GM12878 (cell line): ENCODE data around the gene BACE2. TPM values are rescaled to one million over a fixed set of nuclear protein-coding genes. Genes with fewer than 3 reads are reported as not detected.

ENCODE experiments used
- ATAC-seq: fragments of 200-7000 bp; cut with Tn5 transposase; 3 replicates; pipeline ENCODE4 v1.9.1; 2020; ENCODE audit warnings: mild to moderate bottlenecking, moderate library complexity
- BruUV-seq: library from RNA; stranded (reverse); fragments of 400-500 nt; replicated peaks from 2 replicates; lab custom pipeline; 2021; lab: Mats Ljungman, UMichigan
- CTCF ChIA-PET: fragments of 300-600 bp; sonication (Branson Sonifier 250); formaldehyde crosslinking; extraction: SDS; loops from one replicate; lab custom pipeline; 2021; ENCODE audit warnings: inconsistent platforms; lab: Yijun Ruan, JAX
- POLR2A ChIA-PET: fragments of 350-600 bp; formaldehyde crosslinking; extraction: SDS; loops from one replicate; lab custom pipeline; 2021; ENCODE audit warnings: inconsistent platforms; lab: Charles Lee
- RAD21 ChIA-PET: fragments of 300-600 bp; sonication (Branson Sonifier 250); formaldehyde crosslinking; loops from one replicate; lab custom pipeline; 2023; ENCODE audit warnings: antibody characterized with exemption; ENCODE audit not compliant: unreplicated experiment; lab: Charles Lee
- SMC1A ChIA-PET: fragments of 300-600 bp; sonication (Branson Sonifier 250); formaldehyde crosslinking; loops from one replicate; lab custom pipeline; 2023; ENCODE audit not compliant: unreplicated experiment, uncharacterized antibody; lab: Charles Lee
- DNase-seq: peaks from one replicate; pipeline ENCODE4 v3.0.0-alpha.2; 2011; ENCODE audit warnings: low read depth, low spot score
- FAIRE-seq: peaks from 3 replicates; lab custom pipeline; 2011; peaks lifted over from hg19 to GRCh38; lab: Jason Lieb, UNC
- H2AFZ ChIP-seq: 2 replicates; pipeline ENCODE4 v1.6.0; 2011; ENCODE audit warnings: low read depth, low read length, control low read depth; ENCODE audit not compliant: control insufficient read depth
- H3K27ac ChIP-seq: 2 replicates; pipeline ENCODE4 v1.5.1; 2011; ENCODE audit warnings: control low read depth; ENCODE audit not compliant: control insufficient read depth, insufficient read depth
- H3K27me3 ChIP-seq, 2 experiments: replicated peaks in 1 of 2; 2 replicates each; pipeline versions ENCODE4 v1.6.0 to v1.6.1; 2011; ENCODE audit warnings: low read length in 1 of 2; ENCODE audit not compliant: control insufficient read depth in 2 of 2, insufficient read depth in 2 of 2
- H3K36me3 ChIP-seq, 2 experiments: 2 replicates each; pipeline ENCODE4 v1.5.1; 2011; ENCODE audit warnings: low read length in 1 of 2; ENCODE audit not compliant: control insufficient read depth in 2 of 2, insufficient read depth in 2 of 2
- H3K4me1 ChIP-seq: 2 replicates; pipeline ENCODE4 v1.6.1; 2011; ENCODE audit warnings: mild to moderate bottlenecking, low read length, moderate library complexity, mixed read lengths; ENCODE audit not compliant: control insufficient read depth, insufficient read depth
- H3K4me2 ChIP-seq: 2 replicates; pipeline ENCODE4 v1.6.0; 2011; ENCODE audit warnings: control low read depth; ENCODE audit not compliant: control insufficient read depth, insufficient read depth
- H3K4me3 ChIP-seq: fragments of 200-600 bp; sonication (generic); 2 replicates; pipeline ENCODE4 v1.5.1; 2016
- H3K79me2 ChIP-seq: 2 replicates; pipeline ENCODE4 v1.6.0; 2011; ENCODE audit warnings: low read length; ENCODE audit not compliant: control insufficient read depth, insufficient read depth
- H3K9ac ChIP-seq: 2 replicates; pipeline ENCODE4 v1.8.0; 2011; ENCODE audit warnings: low read length, control low read depth, mixed read lengths; ENCODE audit not compliant: control insufficient read depth, insufficient read depth
- H3K9me3 ChIP-seq: replicated peaks from 3 replicates; pipeline ENCODE4 v1.5.1; 2011; ENCODE audit warnings: mild to moderate bottlenecking, low read length; ENCODE audit not compliant: control insufficient read depth, insufficient read depth
- H4K20me1 ChIP-seq: 2 replicates; pipeline ENCODE4 v1.6.0; 2011; ENCODE audit not compliant: control insufficient read depth, insufficient read depth
- BACH1 ChIP-seq: fragments of 450-650 bp; IDR thresholded peaks from 2 replicates; pipeline ENCODE4 v1.6.1; 2017; ENCODE audit warnings: mild to moderate bottlenecking, borderline replicate concordance
- CHD1 ChIP-seq: IDR thresholded peaks from 2 replicates; pipeline ENCODE4 v1.6.1; 2012; ENCODE audit warnings: low read depth, low read length, improper control_type of control experiment
- CREB1 ChIP-seq: IDR thresholded peaks from 2 replicates; pipeline ENCODE4 v1.6.1; 2012; ENCODE audit warnings: low read depth, mild to moderate bottlenecking, inconsistent platforms
- ESRRA ChIP-seq: IDR thresholded peaks from 2 replicates; pipeline ENCODE4 v1.6.1; 2012; ENCODE audit warnings: mild to moderate bottlenecking, low read length, improper control_type of control experiment
- GABPA ChIP-seq: IDR thresholded peaks from 2 replicates; pipeline ENCODE4 v1.6.1; 2014; ENCODE audit warnings: antibody characterized with exemption, low read depth, mild to moderate bottlenecking, inconsistent platforms
- LARP7 ChIP-seq: fragments of 450-650 bp; IDR thresholded peaks from 2 replicates; pipeline ENCODE4 v1.6.1; 2017; ENCODE audit warnings: mild to moderate bottlenecking
- RCOR1 ChIP-seq: conservative IDR thresholded peaks from 2 replicates; pipeline ENCODE4 v1.6.1; 2012; ENCODE audit warnings: low read depth, low read length, improper control_type of control experiment
- RUNX3 ChIP-seq: IDR thresholded peaks from 2 replicates; pipeline ENCODE4 v1.6.1; 2012; ENCODE audit warnings: low read length, inconsistent platforms
- SMARCA5 ChIP-seq: fragments of 450-650 bp; IDR thresholded peaks from 2 replicates; pipeline ENCODE4 v1.6.1; 2017; ENCODE audit warnings: mild to moderate bottlenecking
- TBL1XR1 ChIP-seq: IDR thresholded peaks from 2 replicates; pipeline ENCODE4 v1.6.1; 2012; ENCODE audit warnings: low read depth, low read length, improper control_type of control experiment
- WGBS: methylation state at CpG from one replicate; pipeline ENCODE4 v1.1.6; 2016; ENCODE audit warnings: low lambda C conversion rate; ENCODE audit not compliant: insufficient replicate concordance, insufficient coverage; ENCODE audit errors: missing lambda C conversion rate; 5-methylcytosine and 5-hydroxymethylcytosine counted together
- in situ Hi-C: fragments of 300-500 bp; cut with MboI; formaldehyde crosslinking; loops from 9 replicates; pipeline ENCODE4 v1.14.3; 2018; ENCODE audit warnings: mixed read lengths
- intact Hi-C: fragments of 100-400 bp; cut with micrococcal nuclease; formaldehyde crosslinking; loops from one replicate; pipeline ENCODE4 v1.14.2; 2022; ENCODE audit not compliant: unreplicated experiment
- polyA plus RNA-seq, 11 experiments: library from polyadenylated mRNA; depleted of rRNA in 4 of 11; unstranded in 6 of 11; stranded (reverse) in 5 of 11; fragments of >200 nt; fragmentation: Nextera tagmentation in 4 of 11; fragmentation: Illumina TruSeq in 1 of 11; extraction: Ambion mirVana in 4 of 11; extraction: Trizol in 1 of 11; gene quantifications; 1 replicate in 1 of 11; 2 replicates in 10 of 11; pipeline versions ENCODE4 v1.2.1 to v1.2.3, GENCODE V29; 2011 to 2016; ENCODE audit warnings: inconsistent platforms in 2 of 11, missing spikeins in 2 of 11, low read depth in 1 of 11
- total RNA-seq, 4 experiments: library from RNA; depleted of rRNA in 3 of 4; stranded (reverse); fragments of >200 nt in 3 of 4; fragmentation: Illumina TruSeq in 1 of 4; extraction: Trizol in 1 of 4; gene quantifications; 2 replicates each; pipeline versions ENCODE4 v1.2.1 to v1.2.3, GENCODE V29; 2013 to 2021
- TF ChIP-seq, protein P1 (sequence below): IDR thresholded peaks from 2 replicates; pipeline ENCODE4 v1.6.1; 2011; ENCODE audit warnings: low read depth, low read length, improper control_type of control experiment, borderline replicate concordance
- TF ChIP-seq, protein P2 (sequence below): IDR thresholded peaks from 2 replicates; pipeline ENCODE4 v1.6.1; 2012; ENCODE audit warnings: low read depth, low read length, improper control_type of control experiment
- TF ChIP-seq, protein P3 (sequence below): IDR thresholded peaks from 2 replicates; pipeline ENCODE4 v1.6.1; 2011; ENCODE audit warnings: mild to moderate bottlenecking, low read depth, low read length, moderate library complexity; ENCODE audit not compliant: insufficient replicate concordance
- TF ChIP-seq, protein P4 (sequence below): fragments of 450-650 bp; IDR thresholded peaks from 2 replicates; pipeline ENCODE4 v1.6.1; 2018; ENCODE audit warnings: mild to moderate bottlenecking, low read depth, moderate library complexity; ENCODE audit not compliant: partially characterized antibody

Gene BACE2
- total and polyA plus RNA-seq, 10 of the 15 experiments (the other 5 are each of a cell fraction or from before 2014, with no cell fraction given) = 0.04 to 0.69 (median 0.18) TPM; not detected in 5

DNA sequence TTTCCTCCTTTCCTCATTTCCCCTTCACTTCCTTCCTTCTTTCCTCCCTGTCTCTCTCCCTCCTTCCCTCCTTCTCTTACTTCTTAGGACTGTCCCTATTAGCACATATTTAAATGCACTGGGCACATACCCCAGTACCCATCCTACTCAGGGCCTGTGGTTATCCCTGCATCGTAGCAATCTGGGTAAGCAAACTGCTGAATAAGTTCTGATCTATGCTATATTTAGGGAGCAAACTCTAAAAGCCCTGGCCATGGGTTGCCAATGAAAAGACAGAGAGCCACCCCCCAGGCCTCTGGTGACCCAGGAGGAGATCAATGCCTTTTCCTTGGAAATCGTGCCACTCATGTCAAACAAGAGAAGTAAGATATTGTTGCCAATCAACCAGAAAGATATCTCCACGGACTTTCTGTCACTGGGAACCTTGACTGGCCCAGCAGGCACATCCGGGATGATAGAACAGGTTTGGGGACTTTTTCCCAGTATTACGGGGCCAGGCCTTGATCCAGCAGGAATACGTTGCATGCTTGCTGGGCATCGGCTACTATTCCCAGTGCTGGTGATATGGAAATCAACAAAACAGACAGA lies 154.0 kb downstream of the BACE2 start:
- ATAC-seq (no peak), FAIRE-seq (no peak), DNase-seq (no peak)
- 46% methylated on average over 7 of the region's 7 CpGs for WGBS
- H3K4me3 ChIP-seq = no peak overlapping the region
- in situ Hi-C loops (no loop called here), intact Hi-C loops (no loop called here)
- H4K20me1 ChIP-seq = no peaks in the 10 kb centered on the region; the same call in 1 of the 2 replicates
- H3K4me2 ChIP-seq = no peak overlapping the region
- ChIA-PET CTCF (interaction anchor here (1.6 kb wide), 2 partner anchors 41 kb away, joined by 3 read pairs; no protein-coding TSS in a partner anchor), SMC1A (interaction anchor here (1.0 kb wide), 1 partner anchor 33 kb away, joined by 3 read pairs; no protein-coding TSS in a partner anchor), POLR2A (no interaction called here), RAD21 (no interaction called here)
- no peak overlapping the region for H3K9ac ChIP-seq
- no peaks in the 10 kb centered on the region for H3K9me3 ChIP-seq
- no peaks in the 10 kb centered on the region; a peak in 1 of 4 replicates for H3K27me3 ChIP-seq
- no peak overlapping the region for H3K27ac ChIP-seq
- H3K4me1 ChIP-seq = no peaks in the 10 kb centered on the region
- no peak for TF ChIP-seq BACH1
- TF ChIP-seq, protein P1, sequence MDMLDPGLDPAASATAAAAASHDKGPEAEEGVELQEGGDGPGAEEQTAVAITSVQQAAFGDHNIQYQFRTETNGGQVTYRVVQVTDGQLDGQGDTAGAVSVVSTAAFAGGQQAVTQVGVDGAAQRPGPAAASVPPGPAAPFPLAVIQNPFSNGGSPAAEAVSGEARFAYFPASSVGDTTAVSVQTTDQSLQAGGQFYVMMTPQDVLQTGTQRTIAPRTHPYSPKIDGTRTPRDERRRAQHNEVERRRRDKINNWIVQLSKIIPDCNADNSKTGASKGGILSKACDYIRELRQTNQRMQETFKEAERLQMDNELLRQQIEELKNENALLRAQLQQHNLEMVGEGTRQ = no peak
- TF ChIP-seq, protein P2, sequence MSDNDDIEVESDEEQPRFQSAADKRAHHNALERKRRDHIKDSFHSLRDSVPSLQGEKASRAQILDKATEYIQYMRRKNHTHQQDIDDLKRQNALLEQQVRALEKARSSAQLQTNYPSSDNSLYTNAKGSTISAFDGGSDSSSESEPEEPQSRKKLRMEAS = no peak
- no peak for TF ChIP-seq SMARCA5
- TF ChIP-seq RUNX3 = no peak
- no peak for TF ChIP-seq RCOR1
- TF ChIP-seq TBL1XR1 = no peak
- TF ChIP-seq, protein P3, sequence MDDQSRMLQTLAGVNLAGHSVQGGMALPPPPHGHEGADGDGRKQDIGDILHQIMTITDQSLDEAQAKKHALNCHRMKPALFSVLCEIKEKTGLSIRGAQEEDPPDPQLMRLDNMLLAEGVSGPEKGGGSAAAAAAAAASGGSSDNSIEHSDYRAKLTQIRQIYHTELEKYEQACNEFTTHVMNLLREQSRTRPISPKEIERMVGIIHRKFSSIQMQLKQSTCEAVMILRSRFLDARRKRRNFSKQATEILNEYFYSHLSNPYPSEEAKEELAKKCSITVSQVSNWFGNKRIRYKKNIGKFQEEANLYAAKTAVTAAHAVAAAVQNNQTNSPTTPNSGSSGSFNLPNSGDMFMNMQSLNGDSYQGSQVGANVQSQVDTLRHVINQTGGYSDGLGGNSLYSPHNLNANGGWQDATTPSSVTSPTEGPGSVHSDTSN = no peak
- TF ChIP-seq CREB1 = no peak
- no peak for TF ChIP-seq GABPA
- TF ChIP-seq, protein P4, sequence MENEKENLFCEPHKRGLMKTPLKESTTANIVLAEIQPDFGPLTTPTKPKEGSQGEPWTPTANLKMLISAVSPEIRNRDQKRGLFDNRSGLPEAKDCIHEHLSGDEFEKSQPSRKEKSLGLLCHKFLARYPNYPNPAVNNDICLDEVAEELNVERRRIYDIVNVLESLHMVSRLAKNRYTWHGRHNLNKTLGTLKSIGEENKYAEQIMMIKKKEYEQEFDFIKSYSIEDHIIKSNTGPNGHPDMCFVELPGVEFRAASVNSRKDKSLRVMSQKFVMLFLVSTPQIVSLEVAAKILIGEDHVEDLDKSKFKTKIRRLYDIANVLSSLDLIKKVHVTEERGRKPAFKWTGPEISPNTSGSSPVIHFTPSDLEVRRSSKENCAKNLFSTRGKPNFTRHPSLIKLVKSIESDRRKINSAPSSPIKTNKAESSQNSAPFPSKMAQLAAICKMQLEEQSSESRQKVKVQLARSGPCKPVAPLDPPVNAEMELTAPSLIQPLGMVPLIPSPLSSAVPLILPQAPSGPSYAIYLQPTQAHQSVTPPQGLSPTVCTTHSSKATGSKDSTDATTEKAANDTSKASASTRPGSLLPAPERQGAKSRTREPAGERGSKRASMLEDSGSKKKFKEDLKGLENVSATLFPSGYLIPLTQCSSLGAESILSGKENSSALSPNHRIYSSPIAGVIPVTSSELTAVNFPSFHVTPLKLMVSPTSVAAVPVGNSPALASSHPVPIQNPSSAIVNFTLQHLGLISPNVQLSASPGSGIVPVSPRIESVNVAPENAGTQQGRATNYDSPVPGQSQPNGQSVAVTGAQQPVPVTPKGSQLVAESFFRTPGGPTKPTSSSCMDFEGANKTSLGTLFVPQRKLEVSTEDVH = no peak
- no peak for TF ChIP-seq ESRRA
- no peak for TF ChIP-seq LARP7
- no peak for TF ChIP-seq CHD1
- H2AFZ ChIP-seq = no peak overlapping the region
- no TSS peak for BruUV-seq
- no peaks in the 10 kb centered on the region for H3K36me3 ChIP-seq
- no peaks in the 10 kb centered on the region for H3K79me2 ChIP-seq
